IMR-90 (cell line): ENCODE data around the gene ANKRD44. TPM values are rescaled to one million over a fixed set of nuclear protein-coding genes. Genes with fewer than 3 reads are reported as not detected.

Source experiments
- ATAC-seq: fragments of 200-7000 bp; cut with Tn5 transposase; 2 replicates; pipeline ENCODE4 v1.9.1; 2020; ENCODE audit warnings: low read depth, mild to moderate bottlenecking, moderate library complexity
- BruUV-seq: library from RNA; stranded (reverse); fragments of 400-500 nt; replicated peaks from 2 replicates; lab custom pipeline; 2021; lab: Mats Ljungman, UMichigan
- CTCF ChIA-PET: fragments of 300-600 bp; formaldehyde crosslinking; extraction: SDS; loops from one replicate; lab custom pipeline; 2021; ENCODE audit warnings: antibody characterized with exemption; lab: Yijun Ruan, JAX
- POLR2A ChIA-PET: fragments of 300-600 bp; sonication (Branson Sonifier 250); formaldehyde crosslinking; loops from one replicate; lab custom pipeline; 2022; ENCODE audit warnings: antibody characterized with exemption; ENCODE audit not compliant: unreplicated experiment; lab: Charles Lee
- DNase-seq: peaks from one replicate; pipeline ENCODE4 v3.0.0; 2013
- H2AFZ ChIP-seq: replicated peaks from 2 replicates; pipeline ENCODE3; 2013; ENCODE audit warnings: low read length, mild to moderate bottlenecking; ENCODE audit not compliant: poor library complexity
- H2AK5ac ChIP-seq: 2 replicates; pipeline ENCODE4 v1.6.1; 2013; ENCODE audit warnings: low read depth, low read length, inconsistent platforms
- H2AK9ac ChIP-seq: replicated peaks from 2 replicates; pipeline ENCODE3; 2013; ENCODE audit warnings: mild to moderate bottlenecking, low read depth, low read length, moderate library complexity; ENCODE audit not compliant: poor library complexity
- H2BK120ac ChIP-seq: 2 replicates; pipeline ENCODE4 v1.6.1; 2013; ENCODE audit warnings: low read depth, low read length, inconsistent platforms
- H2BK15ac ChIP-seq: 3 replicates; pipeline ENCODE4 v1.6.1; 2013; ENCODE audit warnings: low read depth, low read length, inconsistent platforms
- H2BK20ac ChIP-seq: 2 replicates; pipeline ENCODE4 v1.6.1; 2013; ENCODE audit warnings: low read depth, mild to moderate bottlenecking, inconsistent platforms, low read length, moderate library complexity
- H2BK5ac ChIP-seq: 2 replicates; pipeline ENCODE4 v1.6.1; 2013; ENCODE audit warnings: mild to moderate bottlenecking, low read depth, low read length, inconsistent platforms; ENCODE audit not compliant: poor library complexity, severe bottlenecking
- H3K14ac ChIP-seq: replicated peaks from 2 replicates; pipeline ENCODE4 v1.6.1; 2013; ENCODE audit warnings: low read depth, low read length, inconsistent platforms
- H3K18ac ChIP-seq: 2 replicates; pipeline ENCODE4 v1.6.1; 2013; ENCODE audit warnings: low read depth, low read length, control low read depth
- H3K23ac ChIP-seq: 2 replicates; pipeline ENCODE4 v1.6.1; 2013; ENCODE audit warnings: low read depth, low read length, inconsistent platforms
- H3K27ac ChIP-seq: 2 replicates; pipeline ENCODE4 v1.5.1; 2013; ENCODE audit warnings: mild to moderate bottlenecking, control low read depth, low read length; ENCODE audit not compliant: insufficient read depth
- H3K27me3 ChIP-seq: 2 replicates; pipeline ENCODE4 v1.6.1; 2013; ENCODE audit warnings: low read length; ENCODE audit not compliant: control insufficient read depth, insufficient read depth
- H3K36me3 ChIP-seq: 2 replicates; pipeline ENCODE4 v1.6.1; 2013; ENCODE audit warnings: low read length, mixed read lengths; ENCODE audit not compliant: control insufficient read depth, insufficient read depth
- H3K4ac ChIP-seq: 2 replicates; pipeline ENCODE4 v1.6.1; 2013; ENCODE audit warnings: low read depth, low read length, inconsistent platforms
- H3K4me1 ChIP-seq: 2 replicates; pipeline ENCODE4 v1.6.1; 2013; ENCODE audit warnings: low read length, mixed read lengths; ENCODE audit not compliant: control insufficient read depth, insufficient read depth
- H3K4me2 ChIP-seq: 2 replicates; pipeline ENCODE4 v1.6.1; 2013; ENCODE audit warnings: low read depth, mild to moderate bottlenecking, control low read depth, low read length, moderate library complexity
- H3K4me3 ChIP-seq: 2 replicates; pipeline ENCODE4 v1.5.1; 2013; ENCODE audit warnings: low read depth, mild to moderate bottlenecking, control low read depth, low read length, moderate library complexity; ENCODE audit not compliant: insufficient read depth
- H3K56ac ChIP-seq: 2 replicates; pipeline ENCODE4 v1.6.1; 2013; ENCODE audit warnings: low read length, inconsistent platforms; ENCODE audit not compliant: insufficient read depth; ENCODE audit errors: extremely low read depth
- H3K79me1 ChIP-seq, 2 experiments: 2 replicates each; pipeline ENCODE4 v1.6.1; 2013; ENCODE audit warnings: low read length in 2 of 2, inconsistent platforms in 1 of 2, low read depth in 1 of 2
- H3K9ac ChIP-seq: 2 replicates; pipeline ENCODE4 v1.6.1; 2013; ENCODE audit warnings: low read depth, low read length, control low read depth
- H3K9me1 ChIP-seq: 2 replicates; pipeline ENCODE4 v1.6.1; 2013; ENCODE audit warnings: low read length, inconsistent platforms; ENCODE audit not compliant: insufficient read depth
- H3K9me3 ChIP-seq: 2 replicates; pipeline ENCODE4 v1.6.1; 2013; ENCODE audit warnings: low read length; ENCODE audit not compliant: control insufficient read depth, insufficient read depth
- H4K20me1 ChIP-seq: 2 replicates; pipeline ENCODE4 v1.6.1; 2013; ENCODE audit warnings: low read length, inconsistent platforms; ENCODE audit not compliant: insufficient read depth
- H4K5ac ChIP-seq: 2 replicates; pipeline ENCODE4 v1.6.1; 2013; ENCODE audit warnings: mild to moderate bottlenecking, low read depth, low read length, control low read depth
- H4K8ac ChIP-seq, 2 experiments: 2 replicates each; pipeline ENCODE4 v1.6.1; 2013; ENCODE audit warnings: low read depth in 2 of 2, low read length in 2 of 2, control low read depth in 1 of 2, inconsistent platforms in 1 of 2
- H4K91ac ChIP-seq: 2 replicates; pipeline ENCODE4 v1.6.1; 2013; ENCODE audit warnings: low read depth, low read length, inconsistent platforms; ENCODE audit not compliant: insufficient read depth
- CHD1 ChIP-seq: IDR thresholded peaks from 2 replicates; pipeline ENCODE4 v1.6.1; 2012; ENCODE audit warnings: low read depth, low read length, improper control_type of control experiment
- MAFK ChIP-seq: IDR thresholded peaks from 2 replicates; pipeline ENCODE4 v1.6.1; 2012; ENCODE audit warnings: low read depth, low read length, improper control_type of control experiment
- WGBS, 2 experiments: methylation state at CpG; one replicate each; pipeline versions ENCODE4 v1.1.5 to v1.1.7; 2013; ENCODE audit warnings: missing lambda C conversion rate in 2 of 2; ENCODE audit not compliant: insufficient read length in 1 of 2; ENCODE audit errors: extremely low coverage in 2 of 2; 5-methylcytosine and 5-hydroxymethylcytosine counted together
- dilution Hi-C: fragments of 300-500 bp; cut with HindIII; formaldehyde crosslinking; loops from one replicate; pipeline ENCODE4 v1.14.3; 2018; ENCODE audit warnings: low sequenced_read_pairs; ENCODE audit not compliant: unreplicated experiment
- in situ Hi-C: fragments of 300-500 bp; cut with MboI; formaldehyde crosslinking; loops from 3 replicates; pipeline ENCODE4 v1.14.3; 2019; ENCODE audit warnings: low sequenced_read_pairs, inconsistent platforms, mixed read lengths
- intact Hi-C: fragments of 100-400 bp; cut with micrococcal nuclease; formaldehyde crosslinking; loops from 2 replicates; pipeline ENCODE4 v1.10.0; 2022
- polyA plus RNA-seq, 3 experiments: library from polyadenylated mRNA; depleted of rRNA; stranded (reverse); fragments of >200 nt; gene quantifications; 2 replicates each; pipeline ENCODE4 v1.2.3, GENCODE V29; 2012; ENCODE audit warnings: low replicate concordance in 1 of 3
- total RNA-seq: library from RNA; depleted of rRNA; stranded (reverse); fragments of >200 nt; gene quantifications from 2 replicates; pipeline ENCODE4 v1.2.3, GENCODE V29; 2012

The ANKRD44 gene
- total and polyA plus RNA-seq, 2 of the 4 experiments (the other 2 are of a cell fraction) = 5.2 to 15.6 TPM

DNA sequence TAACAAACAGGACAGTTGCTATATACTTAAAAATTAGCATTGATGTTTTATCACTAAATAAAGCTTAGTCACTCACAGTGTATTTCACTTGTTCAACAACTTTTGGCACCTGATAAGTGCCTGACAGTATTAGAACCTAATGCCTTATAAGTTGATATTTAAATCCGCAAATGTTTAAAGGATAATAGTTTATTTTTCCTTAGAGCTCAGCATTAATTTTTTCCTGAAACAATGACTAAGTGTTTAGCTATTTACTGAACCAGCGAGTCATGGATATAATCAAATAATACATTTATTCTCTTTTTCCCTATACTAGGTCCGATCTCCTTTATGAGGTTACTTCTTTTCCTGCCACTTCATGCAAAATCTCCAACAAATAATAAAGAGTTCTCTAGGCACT is 238.0 kb downstream of the ANKRD44 start:
- TF ChIP-seq MAFK (0 out of 2 replicates have a peak, but pooled peaks have one; percentile 20), CHD1 (no peak)
- no peak overlapping the region for H3K56ac ChIP-seq
- in situ Hi-C loops = no loop called here
- dilution Hi-C loops = no loop called here
- H3K14ac ChIP-seq = no peak overlapping the region
- no peak overlapping the region for H3K9ac ChIP-seq
- no peak overlapping the region for H4K5ac ChIP-seq
- no peak overlapping the region for H2BK20ac ChIP-seq
- no peak overlapping the region for H4K8ac ChIP-seq
- no peaks in the 10 kb centered on the region for H4K20me1 ChIP-seq
- H2AK5ac ChIP-seq = no peak overlapping the region
- no peak overlapping the region for H3K4me2 ChIP-seq
- H2AK9ac ChIP-seq = no peak overlapping the region
- intact Hi-C loops = no loop called here
- no peaks in the 10 kb centered on the region for H3K4me1 ChIP-seq
- no TSS peak for BruUV-seq
- H3K36me3 ChIP-seq = no peaks in the 10 kb centered on the region
- H4K91ac ChIP-seq = no peak overlapping the region
- no peak overlapping the region for H3K27ac ChIP-seq
- POLR2A ChIA-PET = no interaction called here
- no peak overlapping the region for H3K18ac ChIP-seq
- H3K79me1 ChIP-seq = no peaks in the 10 kb centered on the region
- H2BK120ac ChIP-seq = no peak overlapping the region
- no peak overlapping the region for H2BK15ac ChIP-seq
- H3K9me1 ChIP-seq = no peaks in the 10 kb centered on the region; the same call in 1 of the 2 replicates
- no peak overlapping the region for H3K4me3 ChIP-seq
- no peaks in the 10 kb centered on the region for H3K9me3 ChIP-seq
- WGBS, 2 experiments = no CpG with 5 or more reads among the region's 3 CpGs
- H2AFZ ChIP-seq = no peak overlapping the region
- H3K4ac ChIP-seq = no peak overlapping the region
- CTCF ChIA-PET = no interaction called here
- ATAC-seq = peak; percentile 42
- no peaks in the 10 kb centered on the region for H3K27me3 ChIP-seq
- no peak overlapping the region for H3K23ac ChIP-seq
- H2BK5ac ChIP-seq = no peak overlapping the region
- peak; percentile 37 for DNase-seq
